Type B pancreatic cell (in vitro differentiated cells): ENCODE measurements around the gene BACH1. TPM values are rescaled to one million over a fixed set of nuclear protein-coding genes. Genes with fewer than 3 reads are reported as not detected.

Source experiments
- DNase-seq: peaks from one replicate; pipeline ENCODE4 v3.0.0; 2021; ENCODE audit warnings: mixed read lengths; ENCODE audit not compliant: unreplicated experiment; ENCODE audit errors: extremely low spot score
- H3K27ac Mint-ChIP-seq: 2 replicates; pipeline ENCODE4 v1.8.0; 2021; ENCODE audit warnings: mild to moderate bottlenecking, mixed read lengths
- H3K27me3 Mint-ChIP-seq: 2 replicates; pipeline ENCODE4 v1.8.0; 2021; ENCODE audit warnings: mixed read lengths
- H3K36me3 Mint-ChIP-seq: 2 replicates; pipeline ENCODE4 v1.8.0; 2021; ENCODE audit warnings: mixed read lengths
- H3K4me1 Mint-ChIP-seq: one replicate; pipeline ENCODE4 v1.8.0; 2021; ENCODE audit warnings: mixed read lengths; ENCODE audit not compliant: unreplicated experiment
- H3K4me3 Mint-ChIP-seq: 2 replicates; pipeline ENCODE4 v1.8.0; 2021; ENCODE audit warnings: mild to moderate bottlenecking, mixed read lengths
- H3K9me3 Mint-ChIP-seq: 2 replicates; pipeline ENCODE4 v1.8.0; 2021; ENCODE audit warnings: mixed read lengths
- CTCF ChIP-seq: fragments of 200-600 bp; sonication (generic); conservative IDR thresholded peaks from 2 replicates; pipeline ENCODE4 v1.5.0; 2021; ENCODE audit warnings: antibody characterized with exemption, mild to moderate bottlenecking
- total RNA-seq: library from RNA; stranded (reverse); gene quantifications from 2 replicates; pipeline ENCODE4 v1.2.1, GENCODE V29; 2021; ENCODE audit warnings: low replicate concordance

Gene BACH1
- total RNA-seq, 1 donor from 2014 or later = 90.5 TPM

- Mint-ChIP-seq H3K27me3 (no peaks in the 10 kb centered on the region), H3K4me1 (peaks cover 6% of the 10 kb centered on the region), H3K36me3 (no peaks in the 10 kb centered on the region), H3K27ac (no peak overlapping the region), H3K4me3 (peak overlapping the region; percentile 31), H3K9me3 (peaks cover 14% of the 10 kb centered on the region)
- TF ChIP-seq CTCF = no peak
- no peak for DNase-seq
Observed at GRCh38 chr21:29295066-29295650, 3.6 kb upstream of the BACH1 start.

GRCh38 chr21:29296446-29296845, 2.3 kb upstream of the BACH1 start:
- no peak for DNase-seq
- H3K9me3 Mint-ChIP-seq = peaks cover 14% of the 10 kb centered on the region
- H3K4me3 Mint-ChIP-seq = peak overlapping the region; percentile 24
- no peak for TF ChIP-seq CTCF
- no peaks in the 10 kb centered on the region for H3K36me3 Mint-ChIP-seq
- H3K4me1 Mint-ChIP-seq = peaks cover 16% of the 10 kb centered on the region
- H3K27ac Mint-ChIP-seq = no peak overlapping the region
- H3K27me3 Mint-ChIP-seq = no peaks in the 10 kb centered on the region

DNA sequence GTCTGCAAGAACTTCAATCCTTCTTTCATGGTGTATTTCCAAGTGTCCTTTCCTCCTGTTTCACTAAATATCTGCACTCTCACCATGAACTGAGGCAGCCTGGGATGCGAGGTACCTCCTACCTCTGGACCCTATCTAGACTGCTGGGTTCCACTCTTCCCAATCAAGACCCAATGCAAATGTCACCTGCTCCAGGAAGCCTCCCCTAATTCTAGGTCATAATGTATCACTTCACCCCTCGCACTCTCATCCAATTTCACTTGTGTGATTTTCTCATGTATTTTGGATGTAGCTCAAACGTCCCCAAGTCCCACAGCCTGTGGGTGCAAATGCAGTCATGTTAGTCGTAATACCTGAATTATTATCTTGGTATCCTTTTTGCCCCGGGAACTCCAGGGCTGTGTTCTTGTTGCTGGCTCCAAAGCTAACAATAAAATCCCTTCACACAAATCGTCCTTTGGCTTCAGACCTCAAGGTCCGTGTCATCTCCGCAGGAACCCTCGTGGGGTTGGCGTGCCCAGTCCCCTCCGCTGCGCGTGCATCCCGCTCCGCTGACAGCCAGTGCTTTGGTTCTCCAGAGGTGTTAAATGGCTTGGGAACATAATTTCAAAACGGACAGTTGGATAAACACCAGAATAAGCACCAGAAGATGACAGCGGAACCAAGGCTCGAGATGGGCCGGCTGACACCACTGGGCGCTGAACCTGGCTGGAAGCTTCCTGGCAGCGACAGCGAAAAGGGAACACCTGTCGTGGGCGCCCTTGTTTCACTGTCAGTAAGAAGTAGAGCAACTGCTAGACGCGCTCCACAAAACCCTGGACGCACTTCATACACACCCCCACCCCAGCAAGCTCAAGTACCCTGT, 1.0 kb upstream of the BACH1 start:
- Mint-ChIP-seq H3K27ac (peak overlapping the region; percentile 67), H3K36me3 (no peaks in the 10 kb centered on the region), H3K9me3 (peaks cover 7% of the 10 kb centered on the region), H3K27me3 (no peaks in the 10 kb centered on the region), H3K4me1 (peaks cover 29% of the 10 kb centered on the region), H3K4me3 (peak overlapping the region; percentile 77)
- DNase-seq = no peak
- no peak for TF ChIP-seq CTCF

DNA sequence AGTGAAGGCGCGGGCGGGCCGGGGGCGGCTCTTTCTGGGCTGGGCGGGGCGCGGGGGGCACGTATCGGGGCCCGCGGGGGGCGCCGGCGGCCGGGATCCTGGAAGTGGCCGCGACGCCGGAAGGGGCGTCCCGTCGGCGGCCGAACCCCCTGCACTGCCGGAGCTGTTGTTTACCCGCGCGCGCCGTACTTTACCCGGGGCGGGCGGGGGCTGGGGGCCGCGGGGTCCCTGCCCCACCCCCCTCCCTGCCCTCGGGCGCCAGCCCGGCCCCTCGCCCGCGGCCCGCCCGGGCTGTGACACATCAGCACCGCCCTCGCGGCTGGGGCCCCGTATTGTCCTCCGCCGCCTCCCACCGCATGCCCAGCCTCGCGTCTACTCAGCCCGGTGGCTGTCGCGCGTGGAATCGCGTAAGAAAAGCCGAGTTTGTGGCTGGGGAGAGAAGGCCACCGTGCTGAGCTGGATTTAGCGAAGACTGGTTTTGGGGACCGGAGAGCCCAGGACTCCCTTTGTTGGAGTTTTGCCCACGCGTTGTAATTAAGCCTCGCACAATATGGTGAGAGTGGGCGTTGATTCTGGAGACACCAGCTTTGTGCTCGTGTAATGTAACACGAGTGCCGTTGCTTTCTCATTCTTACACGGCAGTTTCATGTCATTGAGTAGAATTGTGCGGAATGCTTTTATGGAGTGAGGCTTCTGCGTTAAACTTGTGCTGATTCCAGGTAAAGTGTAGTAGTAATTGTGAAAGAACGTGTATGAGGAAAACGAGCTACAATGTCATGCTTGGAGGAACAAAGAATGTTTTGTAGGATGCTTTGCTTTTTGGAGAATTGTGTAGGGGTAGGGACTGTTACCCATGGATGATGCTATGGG, 559 bp downstream of the BACH1 start:
- H3K27me3 Mint-ChIP-seq = no peaks in the 10 kb centered on the region
- peak; percentile 78 for DNase-seq
- peaks cover 7% of the 10 kb centered on the region for H3K9me3 Mint-ChIP-seq
- no peaks in the 10 kb centered on the region for H3K36me3 Mint-ChIP-seq
- TF ChIP-seq CTCF = peak; percentile 12
- H3K27ac Mint-ChIP-seq = peak overlapping the region; percentile 91
- peaks cover 40% of the 10 kb centered on the region for H3K4me1 Mint-ChIP-seq
- peak overlapping the region; percentile 95 for H3K4me3 Mint-ChIP-seq

DNA sequence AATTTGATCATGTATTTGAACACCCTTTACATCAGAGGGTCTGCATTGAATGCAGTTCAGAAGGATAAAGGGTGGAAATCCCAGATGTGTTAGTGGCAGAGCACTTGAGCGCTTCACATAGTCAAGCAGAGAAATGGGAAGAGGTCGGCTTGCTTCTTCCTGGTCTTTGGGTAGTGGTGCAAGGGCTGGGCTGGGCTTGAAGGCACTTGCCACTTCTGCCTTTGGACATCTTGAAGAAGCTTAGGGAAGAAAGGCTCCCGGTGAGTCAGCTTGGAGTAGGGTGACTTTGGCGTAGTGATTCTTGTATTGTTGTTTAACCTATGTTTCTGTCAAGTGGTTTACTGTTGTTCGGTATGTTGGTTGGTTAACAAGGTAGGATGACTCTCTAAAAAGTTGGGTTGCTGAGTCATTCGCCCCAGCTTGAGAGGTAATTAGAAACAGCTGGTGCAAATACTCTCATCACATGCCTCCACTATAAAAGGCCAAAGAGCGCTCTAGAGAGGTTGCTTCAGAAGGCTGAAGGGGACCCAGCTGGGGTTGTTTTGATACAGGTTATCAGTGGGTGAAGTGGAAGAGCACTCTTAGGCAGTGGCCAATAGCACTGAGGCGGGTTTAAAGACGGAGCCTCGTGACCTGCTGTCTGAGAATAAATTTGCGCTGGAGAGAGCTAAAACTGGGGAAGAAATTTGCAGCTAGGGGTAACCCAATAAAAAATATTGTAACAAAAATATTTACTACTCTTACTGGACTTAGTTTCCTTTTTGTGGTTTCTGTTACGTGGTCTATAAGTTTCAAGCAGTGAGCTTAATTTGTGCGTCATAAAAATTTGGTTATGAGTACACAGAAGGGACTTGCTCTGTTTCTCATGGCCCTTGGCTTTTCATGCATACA, 1.4 kb downstream of the BACH1 start:
- Mint-ChIP-seq H3K4me1 (peaks cover 40% of the 10 kb centered on the region), H3K27me3 (no peaks in the 10 kb centered on the region), H3K9me3 (peaks cover 7% of the 10 kb centered on the region), H3K4me3 (peak overlapping the region; percentile 95), H3K36me3 (no peaks in the 10 kb centered on the region), H3K27ac (peak overlapping the region; percentile 91)
- DNase-seq = no peak
- no peak for TF ChIP-seq CTCF
